OCI-LY3 (cell line): ENCODE data around the gene TMEM72.

ENCODE experiments used
- CTCF ChIP-seq: fragments of 200-600, 300-600 bp; sonication (generic); IDR thresholded peaks from 2 replicates; pipeline ENCODE4 v1.5.1; 2014; ENCODE audit warnings: antibody characterized with exemption, low read length, low read depth
- EZH2phosphoT487 ChIP-seq: fragments of 200-600 bp; shearing (Covaris generic); IDR thresholded peaks from 2 replicates; pipeline ENCODE4 v1.6.1; 2018; ENCODE audit warnings: antibody characterized with exemption, mixed run types, low read depth

DNA sequence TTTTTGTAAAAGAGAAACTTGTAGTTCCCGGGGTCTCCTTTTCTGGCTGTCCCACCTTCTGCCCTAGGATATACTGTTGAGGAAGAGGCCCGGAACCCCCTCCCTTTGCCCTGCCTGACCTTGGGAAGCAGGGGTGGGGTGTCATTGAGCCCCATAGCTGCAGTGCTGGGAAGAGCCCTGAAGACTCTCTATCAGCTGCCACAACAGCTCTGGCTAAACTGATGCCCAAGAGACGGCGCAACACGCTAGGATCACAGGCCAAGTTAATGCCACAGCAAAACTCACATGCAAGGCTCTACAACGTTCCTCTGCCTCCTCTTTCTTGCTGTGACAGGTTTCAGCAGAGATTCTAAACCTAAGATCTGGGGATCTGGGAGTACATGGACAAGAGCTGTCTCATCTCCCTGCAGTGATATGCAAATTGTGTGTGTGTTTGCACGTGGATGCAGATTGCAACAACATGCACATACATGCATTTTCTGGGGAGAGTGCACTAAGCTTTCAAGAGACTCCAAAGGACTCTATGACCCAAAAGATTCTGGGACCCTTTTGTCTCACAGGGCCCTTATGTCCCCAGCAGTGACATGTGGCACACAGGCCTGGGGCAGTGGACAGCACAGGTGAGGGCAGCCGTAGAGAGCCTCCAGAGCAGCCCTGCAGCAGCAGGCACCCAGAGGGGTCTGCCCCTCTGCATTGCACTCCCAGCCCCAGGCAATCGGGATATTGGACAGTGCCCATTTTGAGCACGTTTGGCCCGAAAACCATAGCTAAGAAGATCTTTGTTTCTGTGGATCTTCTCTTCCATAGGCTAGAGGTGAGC, 51.0 kb downstream of the TMEM72 start:
- no peak for TF ChIP-seq CTCF
- TF ChIP-seq EZH2phosphoT487 = no peak
